OCI-LY7 (cell line): ENCODE measurements around the gene ZNF506.

Source experiments
- CTCF ChIP-seq: fragments of 200-600 bp; sonication (generic); conservative IDR thresholded peaks from 2 replicates; pipeline ENCODE4 v1.5.1; 2014; ENCODE audit warnings: mild to moderate bottlenecking, antibody characterized with exemption, low read length, moderate library complexity, mixed read lengths
- EZH2phosphoT487 ChIP-seq: fragments of 200-600 bp; sonication (generic); IDR thresholded peaks from 2 replicates; pipeline ENCODE4 v1.6.1; 2018; ENCODE audit warnings: low read depth, borderline replicate concordance, mild to moderate bottlenecking, mixed run types, antibody characterized with exemption, low read length, moderate library complexity, mixed read lengths

GRCh38 chr19:19817357-19817756 lies 4.2 kb downstream of the ZNF506 start:
- TF ChIP-seq CTCF: no peak
- no peak for TF ChIP-seq EZH2phosphoT487
